H9 (cell line): ENCODE data around the gene SEMA5A. TPM values are rescaled to one million over a fixed set of nuclear protein-coding genes. Genes with fewer than 3 reads are reported as not detected.

Source experiments
- DNase-seq: peaks from one replicate; pipeline ENCODE4 v3.0.0-alpha.2; 2017
- H2AFZ ChIP-seq: one replicate; pipeline ENCODE4 v1.6.1; 2013; ENCODE audit warnings: mild to moderate bottlenecking, low read length, control low read depth, moderate library complexity
- H2AK5ac ChIP-seq: 2 replicates; pipeline ENCODE4 v1.6.1; 2013; ENCODE audit warnings: low read length, control low read depth, mixed read lengths; ENCODE audit not compliant: insufficient read length
- H2BK120ac ChIP-seq: one replicate; pipeline ENCODE4 v1.6.1; 2013; ENCODE audit warnings: low read depth, mild to moderate bottlenecking, low read length, control low read depth, inconsistent platforms; ENCODE audit not compliant: poor library complexity, severe bottlenecking
- H2BK12ac ChIP-seq: 2 replicates; pipeline ENCODE4 v1.6.1; 2013; ENCODE audit warnings: low read length, control low read depth, mixed read lengths, low read depth; ENCODE audit not compliant: insufficient read length
- H2BK15ac ChIP-seq: 2 replicates; pipeline ENCODE4 v1.6.1; 2013; ENCODE audit warnings: low read depth, low read length, control low read depth
- H2BK20ac ChIP-seq: one replicate; pipeline ENCODE4 v1.6.1; 2013; ENCODE audit warnings: low read depth, mild to moderate bottlenecking, low read length, control low read depth, inconsistent platforms; ENCODE audit not compliant: poor library complexity, severe bottlenecking
- H2BK5ac ChIP-seq: 2 replicates; pipeline ENCODE4 v1.6.1; 2013; ENCODE audit warnings: low read length, control low read depth, mixed read lengths; ENCODE audit not compliant: insufficient read length
- H3K14ac ChIP-seq: 2 replicates; pipeline ENCODE4 v1.6.1; 2013; ENCODE audit warnings: low read length, control low read depth; ENCODE audit not compliant: insufficient read depth
- H3K18ac ChIP-seq: 2 replicates; pipeline ENCODE4 v1.6.1; 2013; ENCODE audit warnings: low read depth, mild to moderate bottlenecking, mixed read lengths, low read length, control low read depth; ENCODE audit not compliant: insufficient read length
- H3K23ac ChIP-seq: 2 replicates; pipeline ENCODE4 v1.6.1; 2013; ENCODE audit warnings: low read length, control low read depth, mixed read lengths, low read depth; ENCODE audit not compliant: insufficient read length
- H3K23me2 ChIP-seq: 2 replicates; pipeline ENCODE4 v1.6.1; 2013; ENCODE audit warnings: low read depth, mild to moderate bottlenecking, mixed read lengths, low read length, control low read depth; ENCODE audit not compliant: insufficient read length, poor library complexity, severe bottlenecking
- H3K27ac ChIP-seq: 2 replicates; pipeline ENCODE4 v1.5.1; 2013; ENCODE audit warnings: low read length, control low read depth, mixed read lengths, low read depth; ENCODE audit not compliant: insufficient read length
- H3K27me3 ChIP-seq: 2 replicates; pipeline ENCODE4 v1.6.1; 2013; ENCODE audit warnings: low read length, control low read depth, inconsistent platforms; ENCODE audit not compliant: insufficient read depth
- H3K4ac ChIP-seq: 2 replicates; pipeline ENCODE4 v1.6.1; 2013; ENCODE audit warnings: low read depth, mild to moderate bottlenecking, control low read depth, inconsistent platforms, low read length, moderate library complexity
- H3K4me1 ChIP-seq: 2 replicates; pipeline ENCODE4 v1.6.1; 2013; ENCODE audit warnings: low read length, control low read depth, inconsistent platforms; ENCODE audit not compliant: insufficient read depth
- H3K4me2 ChIP-seq: 2 replicates; pipeline ENCODE4 v1.6.1; 2013; ENCODE audit warnings: low read length, control low read depth, mixed read lengths; ENCODE audit not compliant: insufficient read length, insufficient read depth
- H3K56ac ChIP-seq: 2 replicates; pipeline ENCODE4 v1.6.1; 2013; ENCODE audit warnings: low read depth, mild to moderate bottlenecking, mixed read lengths, low read length, control low read depth; ENCODE audit not compliant: insufficient read length
- H3K79me1 ChIP-seq: 2 replicates; pipeline ENCODE4 v1.6.1; 2013; ENCODE audit warnings: low read depth, mild to moderate bottlenecking, moderate library complexity, low read length, control low read depth, inconsistent platforms; ENCODE audit not compliant: insufficient read depth, poor library complexity, severe bottlenecking
- H3K79me2 ChIP-seq: 2 replicates; pipeline ENCODE4 v1.6.1; 2013; ENCODE audit warnings: low read length, control low read depth, inconsistent platforms; ENCODE audit not compliant: insufficient read depth
- H3K9ac ChIP-seq: 2 replicates; pipeline ENCODE4 v1.6.1; 2013; ENCODE audit warnings: low read length, control low read depth, mixed read lengths; ENCODE audit not compliant: insufficient read length; ENCODE audit errors: extremely low read depth
- H3K9me3 ChIP-seq: one replicate; pipeline ENCODE4 v1.6.1; 2013; ENCODE audit warnings: low read depth, low read length, inconsistent platforms; ENCODE audit not compliant: control insufficient read depth
- H3T11ph ChIP-seq: one replicate; pipeline ENCODE4 v1.6.1; 2013; ENCODE audit warnings: mild to moderate bottlenecking, low read length, control low read depth, inconsistent platforms
- H4K20me1 ChIP-seq: one replicate; pipeline ENCODE4 v1.6.1; 2013; ENCODE audit not compliant: control insufficient read depth, insufficient read length, insufficient read depth
- H4K5ac ChIP-seq: 2 replicates; pipeline ENCODE4 v1.6.1; 2013; ENCODE audit warnings: low read depth, mild to moderate bottlenecking, mixed read lengths, low read length, control low read depth; ENCODE audit not compliant: insufficient read length
- H4K8ac ChIP-seq: replicated peaks from 2 replicates; pipeline ENCODE4 v1.6.1; 2013; ENCODE audit warnings: low read length, control low read depth, mixed read lengths, low read depth; ENCODE audit not compliant: insufficient read length
- H4K91ac ChIP-seq: 2 replicates; pipeline ENCODE4 v1.6.1; 2013; ENCODE audit warnings: low read depth, mild to moderate bottlenecking, moderate library complexity, mixed read lengths, low read length, control low read depth; ENCODE audit not compliant: insufficient read length
- H3K27ac Mint-ChIP-seq, 3 experiments: 2 replicates in 2 of 3; 3 replicates in 1 of 3; pipeline ENCODE4 v1.8.0; 2020 to 2021; ENCODE audit warnings: mixed read lengths in 3 of 3, mild to moderate bottlenecking in 1 of 3, moderate library complexity in 1 of 3
- H3K27me3 Mint-ChIP-seq: 2 replicates; pipeline ENCODE4 v1.8.0; 2021; ENCODE audit warnings: low read depth, mild to moderate bottlenecking, moderate library complexity, mixed read lengths
- H3K36me3 Mint-ChIP-seq, 3 experiments: 2 replicates in 2 of 3; 3 replicates in 1 of 3; pipeline ENCODE4 v1.8.0; 2020 to 2021; ENCODE audit warnings: low read depth in 3 of 3, mixed read lengths in 3 of 3; ENCODE audit not compliant: insufficient read depth in 1 of 3
- H3K4me1 Mint-ChIP-seq, 2 experiments: 2 replicates each; pipeline ENCODE4 v1.8.0; 2020; ENCODE audit warnings: mixed read lengths in 2 of 2
- H3K4me3 Mint-ChIP-seq, 2 experiments: 2 replicates in 1 of 2; 3 replicates in 1 of 2; pipeline ENCODE4 v1.8.0; 2020 to 2021; ENCODE audit warnings: mild to moderate bottlenecking in 2 of 2, mixed read lengths in 2 of 2, moderate library complexity in 1 of 2
- H3K9me3 Mint-ChIP-seq, 2 experiments: 2 replicates in 1 of 2; 3 replicates in 1 of 2; pipeline ENCODE4 v1.8.0; 2020; ENCODE audit warnings: mild to moderate bottlenecking in 2 of 2, mixed read lengths in 2 of 2, moderate library complexity in 1 of 2
- WGBS: extraction: QIAGEN DNeasy Blood & Tissue Kit; methylation state at CpG from one replicate; pipeline ENCODE4 v1.1.7; 2013; ENCODE audit warnings: missing lambda C conversion rate, low lambda C conversion rate, mixed read lengths; ENCODE audit not compliant: insufficient read length; ENCODE audit errors: extremely low coverage; 5-methylcytosine and 5-hydroxymethylcytosine counted together
- total RNA-seq: library from RNA; stranded (reverse); gene quantifications from 2 replicates; pipeline ENCODE4 v1.2.1, GENCODE V29; 2021
- TF ChIP-seq, protein P1 (sequence below): fragments of 200-600 bp; sonication (generic); conservative IDR thresholded peaks from 3 replicates; pipeline ENCODE4 v1.8.0; 2021; ENCODE audit warnings: antibody characterized with exemption, mild to moderate bottlenecking

Gene SEMA5A
- total RNA-seq, 1 experiment from 2014 or later: 4.3 TPM

DNA sequence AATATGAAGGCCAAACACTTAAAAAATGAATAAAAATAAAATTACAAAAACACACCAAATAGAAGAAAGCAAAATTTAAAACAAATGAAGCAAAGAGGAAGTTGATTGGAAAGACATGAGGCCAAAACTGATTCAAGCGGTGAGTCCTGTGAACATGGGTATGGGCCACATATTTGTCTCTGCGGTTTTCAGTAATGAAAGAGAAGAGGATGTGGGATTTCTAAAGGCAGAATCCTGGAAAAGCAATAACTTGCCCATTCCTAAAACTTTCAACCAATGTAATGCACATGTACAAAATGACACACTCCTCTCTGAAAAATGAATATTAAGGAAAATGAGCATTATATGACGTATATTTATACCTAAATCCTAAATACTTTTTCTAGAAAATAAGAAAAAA lies 263.7 kb downstream of the SEMA5A start:
- no peak overlapping the region for H4K91ac ChIP-seq
- H3K4ac ChIP-seq: no peak overlapping the region
- no peak for DNase-seq
- WGBS: no CpG with 5 or more reads among the region's 3 CpGs
- H3K79me2 ChIP-seq: no peaks in the 10 kb centered on the region; the same call in 1 of the 2 replicates
- H2BK120ac ChIP-seq: no peak overlapping the region
- no peak overlapping the region for H2BK20ac ChIP-seq
- Mint-ChIP-seq H3K9me3 (peaks cover 12 to 25% of the 10 kb centered on the region in 2 experiments), H3K27ac (no peak overlapping the region), H3K27me3 (no peaks in the 10 kb centered on the region), H3K4me1 (no peaks in the 10 kb centered on the region), H3K4me3 (no peak overlapping the region), H3K36me3 (peaks cover 13 to 14% (median 14%) of the 10 kb centered on the region in 3 experiments; a peak in 6 of 7 replicates)
- H3T11ph ChIP-seq: no peak overlapping the region
- no peak overlapping the region for H2BK15ac ChIP-seq
- no peak overlapping the region for H3K18ac ChIP-seq
- TF ChIP-seq, protein P1, sequence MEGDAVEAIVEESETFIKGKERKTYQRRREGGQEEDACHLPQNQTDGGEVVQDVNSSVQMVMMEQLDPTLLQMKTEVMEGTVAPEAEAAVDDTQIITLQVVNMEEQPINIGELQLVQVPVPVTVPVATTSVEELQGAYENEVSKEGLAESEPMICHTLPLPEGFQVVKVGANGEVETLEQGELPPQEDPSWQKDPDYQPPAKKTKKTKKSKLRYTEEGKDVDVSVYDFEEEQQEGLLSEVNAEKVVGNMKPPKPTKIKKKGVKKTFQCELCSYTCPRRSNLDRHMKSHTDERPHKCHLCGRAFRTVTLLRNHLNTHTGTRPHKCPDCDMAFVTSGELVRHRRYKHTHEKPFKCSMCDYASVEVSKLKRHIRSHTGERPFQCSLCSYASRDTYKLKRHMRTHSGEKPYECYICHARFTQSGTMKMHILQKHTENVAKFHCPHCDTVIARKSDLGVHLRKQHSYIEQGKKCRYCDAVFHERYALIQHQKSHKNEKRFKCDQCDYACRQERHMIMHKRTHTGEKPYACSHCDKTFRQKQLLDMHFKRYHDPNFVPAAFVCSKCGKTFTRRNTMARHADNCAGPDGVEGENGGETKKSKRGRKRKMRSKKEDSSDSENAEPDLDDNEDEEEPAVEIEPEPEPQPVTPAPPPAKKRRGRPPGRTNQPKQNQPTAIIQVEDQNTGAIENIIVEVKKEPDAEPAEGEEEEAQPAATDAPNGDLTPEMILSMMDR: no peak
- H3K14ac ChIP-seq: no peak overlapping the region
- no peaks in the 10 kb centered on the region for H3K27me3 ChIP-seq
- H3K27ac ChIP-seq: no peak overlapping the region
- H3K4me2 ChIP-seq: no peak overlapping the region
- no peaks in the 10 kb centered on the region for H3K23me2 ChIP-seq
- no peak overlapping the region for H2BK5ac ChIP-seq
- H4K20me1 ChIP-seq: no peaks in the 10 kb centered on the region
- no peak overlapping the region for H2AK5ac ChIP-seq
- H3K79me1 ChIP-seq: no peaks in the 10 kb centered on the region
- no peaks in the 10 kb centered on the region for H3K4me1 ChIP-seq
- H3K56ac ChIP-seq: no peak overlapping the region
- H3K9me3 ChIP-seq: peaks cover 10% of the 10 kb centered on the region
- no peak overlapping the region for H3K9ac ChIP-seq
- H4K8ac ChIP-seq: no peak overlapping the region
- H2BK12ac ChIP-seq: no peak overlapping the region
- H4K5ac ChIP-seq: no peak overlapping the region
- no peak overlapping the region for H2AFZ ChIP-seq
- H3K23ac ChIP-seq: no peak overlapping the region
